Measurements from ENCODE around the gene TWF1.
A peak's percentile ranks its signal among the peaks of the same experiment; 100 is the strongest.

Gene TWF1

DNA sequence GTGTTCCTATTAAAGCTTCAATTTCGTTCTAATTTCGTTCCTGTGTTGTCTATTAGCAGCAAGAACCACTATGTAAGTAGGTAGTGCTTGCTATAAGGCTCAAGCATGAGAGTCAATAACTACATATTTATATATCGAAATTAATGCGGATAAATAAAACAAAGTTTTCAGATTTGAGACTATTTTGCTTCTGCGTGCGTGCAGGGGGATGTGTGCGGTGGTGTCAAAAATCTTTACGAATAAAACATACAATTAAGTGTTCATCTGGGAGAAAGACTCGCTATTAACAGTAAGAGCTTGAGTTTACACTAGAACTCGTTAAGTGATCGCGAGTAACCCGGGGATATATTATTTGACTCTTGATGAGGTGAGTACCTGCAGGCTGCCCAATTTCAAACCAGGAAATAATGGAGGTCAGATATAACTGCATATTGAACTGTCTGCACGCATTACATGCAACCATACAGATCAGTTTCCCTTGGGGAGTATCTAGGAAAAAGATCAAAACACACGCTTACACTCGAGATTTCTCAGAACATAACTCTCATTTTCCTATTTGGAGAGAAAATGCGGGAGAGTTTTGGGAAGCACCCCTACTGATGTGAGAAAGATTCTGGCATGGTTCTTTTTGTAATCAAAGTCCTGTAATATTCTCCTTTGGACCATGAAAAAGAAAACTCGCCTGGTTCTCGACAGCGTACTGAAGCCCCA, 813 bp downstream of the TWF1 start:
- no peaks in the 10 kb centered on the region for H3K9me3 ChIP-seq (ENCODE audit: control insufficient read depth, insufficient read depth, low read length)
- no peaks in the 10 kb centered on the region for H3K27me3 ChIP-seq (ENCODE audit: control insufficient read depth, insufficient read depth, low read length)
- peak overlapping the region; percentile 82; the same call in 1 of the 2 replicates for H3K4me3 ChIP-seq (ENCODE audit: low read length)
- no CpG with 5 or more reads among the region's 20 CpGs for WGBS (ENCODE audit: insufficient coverage, insufficient read length)
- H3K27ac ChIP-seq (ENCODE audit: low read length), result no peak overlapping the region
- DNase-seq (ENCODE audit: low read depth, low spot score), result no peak
- no peaks in the 10 kb centered on the region for H3K36me3 ChIP-seq (ENCODE audit: control insufficient read depth, insufficient read depth, low read length)
- H3K4me1 ChIP-seq (ENCODE audit: control insufficient read depth, insufficient read depth, low read length), result no peaks in the 10 kb centered on the region

GRCh38 chr12:43797561-43798217, 8.4 kb downstream of the TWF1 start:
- no peaks in the 10 kb centered on the region for H3K4me1 ChIP-seq (ENCODE audit: control insufficient read depth, insufficient read depth, low read length)
- DNase-seq (ENCODE audit: low read depth, low spot score), result no peak
- H3K4me3 ChIP-seq (ENCODE audit: low read length), result no peak overlapping the region
- no peaks in the 10 kb centered on the region; the same call in 1 of the 2 replicates for H3K36me3 ChIP-seq (ENCODE audit: control insufficient read depth, insufficient read depth, low read length)
- no peak overlapping the region for H3K27ac ChIP-seq (ENCODE audit: low read length)
- no peaks in the 10 kb centered on the region for H3K27me3 ChIP-seq (ENCODE audit: control insufficient read depth, insufficient read depth, low read length)
- H3K9me3 ChIP-seq (ENCODE audit: control insufficient read depth, insufficient read depth, low read length), result no peaks in the 10 kb centered on the region
- 100% methylated on average over 1 of the region's 4 CpGs for WGBS (ENCODE audit: insufficient coverage, insufficient read length)

DNA sequence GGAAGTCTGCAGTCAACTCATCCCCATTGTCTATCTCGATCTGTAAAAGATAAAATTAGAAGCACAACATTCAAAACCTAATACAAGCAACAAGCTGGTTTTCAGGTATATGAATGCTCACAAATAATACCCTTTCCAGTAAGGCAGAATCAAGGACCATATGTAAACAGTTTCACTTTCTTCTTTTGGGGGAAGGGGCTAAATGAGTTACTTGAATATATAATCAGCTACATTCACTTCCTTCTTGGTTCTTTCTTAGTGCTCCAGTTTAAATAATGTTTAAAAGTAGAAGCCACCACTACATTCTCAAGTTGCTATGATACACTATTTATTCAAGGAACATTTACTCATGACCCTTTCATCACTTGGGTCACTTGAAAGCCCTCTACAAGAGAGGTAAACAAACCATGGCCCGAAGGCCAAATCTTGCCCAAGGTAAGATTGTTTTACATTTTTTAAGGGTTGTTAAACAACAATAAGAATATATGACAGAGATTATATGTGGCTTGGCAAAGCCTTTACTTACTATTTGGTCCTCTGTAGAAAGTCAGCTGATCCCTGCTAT, 10.3 kb downstream of the TWF1 start:
- H3K27me3 ChIP-seq (ENCODE audit: control insufficient read depth, insufficient read depth, low read length), result no peaks in the 10 kb centered on the region
- H3K27ac ChIP-seq (ENCODE audit: low read length), result no peak overlapping the region
- no peaks in the 10 kb centered on the region for H3K4me1 ChIP-seq (ENCODE audit: control insufficient read depth, insufficient read depth, low read length)
- H3K4me3 ChIP-seq (ENCODE audit: low read length), result no peak overlapping the region
- H3K36me3 ChIP-seq (ENCODE audit: control insufficient read depth, insufficient read depth, low read length), result no peaks in the 10 kb centered on the region; the same call in 1 of the 2 replicates
- DNase-seq (ENCODE audit: low read depth, low spot score), result no peak
- no CpG with 5 or more reads among the region's 2 CpGs for WGBS (ENCODE audit: insufficient coverage, insufficient read length)
- H3K9me3 ChIP-seq (ENCODE audit: control insufficient read depth, insufficient read depth, low read length), result no peaks in the 10 kb centered on the region

DNA sequence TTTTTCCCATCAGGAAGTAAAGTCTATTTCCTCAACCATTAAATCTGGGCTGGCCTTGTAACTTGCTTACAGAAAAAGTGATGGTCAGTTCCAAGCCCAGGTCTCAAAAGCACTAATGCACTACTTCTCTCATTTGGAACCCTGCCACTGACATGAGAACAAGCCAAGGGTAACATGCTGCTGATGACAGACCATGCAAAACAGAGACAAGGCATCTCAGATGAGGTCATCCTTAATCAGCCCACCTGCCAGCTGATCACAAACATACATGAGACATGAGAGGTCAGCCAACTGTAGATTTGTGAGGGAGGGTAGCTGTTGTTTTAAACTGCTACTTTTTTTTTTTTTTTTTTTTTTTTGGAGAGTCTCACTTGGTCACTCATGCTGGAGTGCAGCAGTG, 16.2 kb downstream of the TWF1 start:
- Histone ChIP-seq H3K9me3 (ENCODE audit: control insufficient read depth, insufficient read depth, low read length) (no peaks in the 10 kb centered on the region), H3K27me3 (ENCODE audit: control insufficient read depth, insufficient read depth, low read length) (no peaks in the 10 kb centered on the region), H3K4me1 (ENCODE audit: control insufficient read depth, insufficient read depth, low read length) (no peaks in the 10 kb centered on the region), H3K4me3 (ENCODE audit: low read length) (no peak overlapping the region), H3K27ac (ENCODE audit: low read length) (no peak overlapping the region), H3K36me3 (ENCODE audit: control insufficient read depth, insufficient read depth, low read length) (no peaks in the 10 kb centered on the region)
- DNase-seq (ENCODE audit: low read depth, low spot score), result no peak

- Histone ChIP-seq H3K9me3 (ENCODE audit: control insufficient read depth, insufficient read depth, low read length) (no peaks in the 10 kb centered on the region), H3K4me3 (ENCODE audit: low read length) (no peak overlapping the region), H3K27ac (ENCODE audit: low read length) (no peak overlapping the region), H3K27me3 (ENCODE audit: control insufficient read depth, insufficient read depth, low read length) (no peaks in the 10 kb centered on the region), H3K36me3 (ENCODE audit: control insufficient read depth, insufficient read depth, low read length) (no peaks in the 10 kb centered on the region), H3K4me1 (ENCODE audit: control insufficient read depth, insufficient read depth, low read length) (no peaks in the 10 kb centered on the region)
- DNase-seq (ENCODE audit: low read depth, low spot score), result no peak
Measured at GRCh38 chr12:43786899-43787693, 19.0 kb downstream of the TWF1 start.

DNA sequence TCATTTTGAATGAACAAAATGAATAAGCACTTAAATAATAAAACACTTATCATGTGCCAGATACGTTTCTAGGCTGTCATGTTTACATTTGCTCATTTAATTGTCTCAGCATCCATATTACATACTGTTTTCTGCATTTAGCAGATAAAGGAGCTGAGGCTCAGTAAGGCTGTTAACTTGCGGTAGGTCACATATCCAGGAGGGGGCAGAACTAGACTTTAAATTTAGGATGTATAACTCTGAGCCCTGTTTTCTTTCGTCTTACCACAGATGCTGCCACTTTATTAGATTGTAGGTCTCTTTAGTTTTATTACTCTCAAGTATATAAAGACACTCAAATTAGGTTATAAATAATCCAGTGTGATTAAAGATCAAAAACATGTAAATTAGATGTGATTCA, 29.6 kb downstream of the TWF1 start:
- WGBS (ENCODE audit: insufficient coverage, insufficient read length), result no CpG with 5 or more reads among the region's 3 CpGs
- Histone ChIP-seq H3K27me3 (ENCODE audit: control insufficient read depth, insufficient read depth, low read length) (no peaks in the 10 kb centered on the region), H3K9me3 (ENCODE audit: control insufficient read depth, insufficient read depth, low read length) (no peaks in the 10 kb centered on the region), H3K4me3 (ENCODE audit: low read length) (no peak overlapping the region), H3K27ac (ENCODE audit: low read length) (no peak overlapping the region), H3K36me3 (ENCODE audit: control insufficient read depth, insufficient read depth, low read length) (no peaks in the 10 kb centered on the region), H3K4me1 (ENCODE audit: control insufficient read depth, insufficient read depth, low read length) (no peaks in the 10 kb centered on the region)
- no peak for DNase-seq (ENCODE audit: low read depth, low spot score)

GRCh38 chr12:43766291-43766690, 39.8 kb downstream of the TWF1 start:
- Histone ChIP-seq H3K9me3 (ENCODE audit: control insufficient read depth, insufficient read depth, low read length) (no peaks in the 10 kb centered on the region), H3K27me3 (ENCODE audit: control insufficient read depth, insufficient read depth, low read length) (no peaks in the 10 kb centered on the region), H3K4me3 (ENCODE audit: low read length) (no peak overlapping the region), H3K4me1 (ENCODE audit: control insufficient read depth, insufficient read depth, low read length) (peaks cover 1% of the 10 kb centered on the region; the same call in 1 of the 2 replicates), H3K27ac (ENCODE audit: low read length) (no peak overlapping the region), H3K36me3 (ENCODE audit: control insufficient read depth, insufficient read depth, low read length) (no peaks in the 10 kb centered on the region)
- DNase-seq (ENCODE audit: low read depth, low spot score), result no peak

DNA sequence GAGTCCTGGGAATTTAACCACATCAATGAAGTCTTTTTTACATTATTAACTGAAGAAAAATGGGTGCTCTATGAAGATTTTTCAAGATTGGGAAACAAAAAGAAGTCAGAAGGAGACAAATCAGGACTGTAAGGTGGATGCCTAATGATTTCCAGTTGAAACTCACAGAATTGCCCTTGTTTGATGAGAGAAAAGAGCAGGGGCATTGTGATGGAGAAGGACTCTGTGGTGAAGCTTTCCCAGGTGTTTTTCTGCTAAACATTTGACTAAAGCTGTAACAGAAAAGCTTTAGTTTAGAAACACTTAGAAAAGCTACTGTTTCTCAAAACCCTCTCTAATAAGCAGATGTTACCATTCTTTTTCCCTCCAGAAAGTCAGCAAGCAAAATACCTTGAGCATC, 41.6 kb downstream of the TWF1 start:
- no peaks in the 10 kb centered on the region for H3K27me3 ChIP-seq (ENCODE audit: control insufficient read depth, insufficient read depth, low read length)
- no peak for DNase-seq (ENCODE audit: low read depth, low spot score)

GRCh38 chr12:43763769-43764168, 42.3 kb downstream of the TWF1 start:
- Histone ChIP-seq H3K27me3 (ENCODE audit: control insufficient read depth, insufficient read depth, low read length) (no peaks in the 10 kb centered on the region), H3K4me3 (ENCODE audit: low read length) (no peak overlapping the region), H3K27ac (ENCODE audit: low read length) (no peak overlapping the region), H3K4me1 (ENCODE audit: control insufficient read depth, insufficient read depth, low read length) (peaks cover 3% of the 10 kb centered on the region; the same call in 1 of the 2 replicates), H3K9me3 (ENCODE audit: control insufficient read depth, insufficient read depth, low read length) (no peaks in the 10 kb centered on the region), H3K36me3 (ENCODE audit: control insufficient read depth, insufficient read depth, low read length) (no peaks in the 10 kb centered on the region)
- no peak for DNase-seq (ENCODE audit: low read depth, low spot score)

More for the DNA sequence above, 41.6 kb downstream of the TWF1 start:
- Histone ChIP-seq H3K9me3 (ENCODE audit: control insufficient read depth, insufficient read depth, low read length) (no peaks in the 10 kb centered on the region), H3K4me3 (ENCODE audit: low read length) (no peak overlapping the region), H3K4me1 (ENCODE audit: control insufficient read depth, insufficient read depth, low read length) (peaks cover 3% of the 10 kb centered on the region; the same call in 1 of the 2 replicates), H3K27ac (ENCODE audit: low read length) (no peak overlapping the region), H3K36me3 (ENCODE audit: control insufficient read depth, insufficient read depth, low read length) (no peaks in the 10 kb centered on the region)

GRCh38 chr12:43762596-43762995, 43.5 kb downstream of the TWF1 start:
- no peak for DNase-seq (ENCODE audit: low read depth, low spot score)
- Histone ChIP-seq H3K36me3 (ENCODE audit: control insufficient read depth, insufficient read depth, low read length) (no peaks in the 10 kb centered on the region), H3K27ac (ENCODE audit: low read length) (no peak overlapping the region), H3K9me3 (ENCODE audit: control insufficient read depth, insufficient read depth, low read length) (no peaks in the 10 kb centered on the region), H3K4me1 (ENCODE audit: control insufficient read depth, insufficient read depth, low read length) (peaks cover 5% of the 10 kb centered on the region; the same call in 1 of the 2 replicates), H3K4me3 (ENCODE audit: low read length) (no peak overlapping the region), H3K27me3 (ENCODE audit: control insufficient read depth, insufficient read depth, low read length) (no peaks in the 10 kb centered on the region)

Data from iPS DF 6.9 (cell line).